Fibroblast of peridontal ligament (primary cell): ENCODE measurements around the gene LASP1.
"Not testable (repeated sequence)": the region's sequence is repeated elsewhere in the genome, so short reads cannot be mapped to it uniquely, and the experiment has no call there.

Experiments
- DNase-seq: peaks from one replicate; pipeline ENCODE4 v3.0.0-alpha.2; 2010; ENCODE audit errors: extremely low read depth

LASP1 gene

DNA sequence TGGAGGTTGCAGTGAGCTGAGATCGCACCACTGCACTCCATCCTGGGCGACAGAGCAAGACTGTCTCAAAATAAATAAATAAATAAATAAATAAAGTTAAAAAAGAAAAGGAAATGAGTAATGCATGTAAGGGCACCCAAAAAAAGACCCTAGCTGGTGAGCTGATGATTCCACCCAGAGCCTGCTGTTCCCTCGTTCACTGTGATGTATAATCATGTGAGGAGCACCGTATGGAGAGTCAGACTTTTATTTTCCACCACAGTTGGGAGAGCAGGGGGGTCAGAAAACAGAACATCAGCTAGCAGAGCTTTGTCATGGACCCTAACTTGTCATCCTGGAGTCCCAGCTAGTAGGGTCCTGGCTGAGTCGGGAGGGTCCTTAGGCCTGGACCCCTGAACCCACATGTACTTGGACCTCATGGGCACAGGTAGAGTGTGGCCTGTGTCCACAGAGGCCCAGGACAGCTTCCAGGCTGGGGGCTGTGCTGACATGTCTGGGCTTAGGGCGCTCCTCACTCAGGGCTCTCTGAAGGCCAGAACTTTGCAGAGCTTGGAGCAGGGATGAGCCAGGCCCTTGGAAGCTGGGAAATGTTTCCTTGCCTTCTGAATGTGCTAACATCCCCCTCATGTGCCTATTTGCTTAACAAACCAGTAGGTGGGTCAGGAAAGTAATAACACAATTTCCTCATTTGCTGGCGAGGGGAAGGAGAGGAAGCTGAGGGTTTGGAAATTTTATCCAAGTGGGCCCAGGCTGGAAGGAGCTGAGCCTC, 36.8 kb downstream of the LASP1 start:
- no peak for DNase-seq

DNA sequence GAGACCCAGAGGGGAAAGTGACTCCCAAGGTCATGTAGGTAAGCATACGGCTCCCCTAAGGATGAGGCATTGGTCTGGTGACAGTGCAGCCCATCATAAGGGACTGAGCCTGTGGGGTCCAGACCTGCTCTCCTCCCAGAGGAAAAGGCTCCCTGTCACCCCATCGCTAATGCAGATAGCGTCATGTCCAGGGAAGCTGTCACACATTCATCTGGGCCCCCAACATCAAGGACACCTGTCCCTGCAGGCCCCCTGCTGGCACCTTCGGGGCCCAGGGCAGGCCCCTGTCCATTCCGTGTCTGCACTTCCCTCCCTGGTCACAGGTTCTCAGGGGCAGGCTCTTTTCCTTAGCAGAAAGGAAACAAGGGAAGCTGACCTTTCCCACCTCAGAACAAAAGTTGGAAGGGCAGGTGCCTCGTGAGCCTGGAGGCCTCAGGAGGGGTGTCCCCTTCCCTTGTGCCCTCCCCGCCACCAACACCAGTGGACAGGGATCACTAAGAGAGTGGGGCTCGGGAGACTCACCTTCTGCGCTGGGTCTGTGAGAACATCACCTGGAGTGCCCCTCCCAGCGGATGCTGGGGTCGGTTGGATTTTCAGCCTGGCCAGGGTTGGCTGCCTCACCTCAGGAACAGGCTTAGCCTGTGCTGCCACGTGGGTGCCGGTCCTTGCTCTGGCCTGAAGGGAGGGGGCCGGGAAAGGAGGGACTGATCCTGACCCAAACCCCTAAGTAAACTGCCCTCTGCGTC, 38.2 kb downstream of the LASP1 start:
- no peak for DNase-seq

DNA sequence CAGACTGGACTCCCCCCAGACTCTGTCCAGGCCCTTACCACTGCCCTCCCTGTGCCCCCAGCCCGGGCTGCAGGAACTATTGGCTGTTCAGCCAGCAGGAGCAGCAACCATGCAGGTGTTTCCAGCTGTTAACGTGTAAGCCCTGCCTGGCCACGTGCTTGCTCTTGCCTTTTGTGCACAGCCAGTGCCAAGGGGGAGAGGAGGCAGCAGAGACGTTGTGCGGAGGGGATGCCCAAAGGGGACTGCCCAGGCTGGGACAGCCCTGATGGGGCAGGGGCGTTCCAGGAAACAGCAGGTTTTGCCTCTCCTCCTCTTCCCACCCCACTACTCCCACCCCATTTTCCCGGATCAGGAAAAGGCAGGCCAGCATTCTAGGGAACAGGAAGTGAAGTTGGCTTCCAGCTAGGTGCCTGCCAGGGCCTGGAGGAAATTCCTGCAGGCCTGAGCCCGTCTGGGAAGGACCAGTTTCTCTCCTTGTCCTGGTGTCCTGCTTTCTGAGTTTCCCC, 38.9 kb downstream of the LASP1 start:
- DNase-seq, result no peak

DNA sequence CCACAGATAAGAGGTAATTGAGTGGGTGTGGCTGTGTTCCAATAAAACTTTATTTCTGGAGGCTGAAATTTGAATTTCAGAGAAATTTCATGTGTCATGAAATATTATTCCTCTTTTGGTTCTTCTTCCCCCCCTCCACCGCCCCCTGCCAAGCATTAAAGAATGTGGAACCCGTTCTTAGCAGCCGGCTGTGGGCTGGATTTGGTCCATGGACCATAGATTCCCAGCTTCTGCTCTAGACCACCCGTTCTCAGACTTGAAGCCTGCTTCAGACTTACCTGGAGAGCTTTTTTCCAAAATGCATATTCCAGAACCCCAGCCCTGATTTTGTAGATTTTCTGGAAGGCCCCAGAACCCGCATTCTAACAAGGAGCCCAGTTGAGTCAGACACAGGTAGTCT, 40.5 kb downstream of the LASP1 start:
- DNase-seq, result no peak

DNA sequence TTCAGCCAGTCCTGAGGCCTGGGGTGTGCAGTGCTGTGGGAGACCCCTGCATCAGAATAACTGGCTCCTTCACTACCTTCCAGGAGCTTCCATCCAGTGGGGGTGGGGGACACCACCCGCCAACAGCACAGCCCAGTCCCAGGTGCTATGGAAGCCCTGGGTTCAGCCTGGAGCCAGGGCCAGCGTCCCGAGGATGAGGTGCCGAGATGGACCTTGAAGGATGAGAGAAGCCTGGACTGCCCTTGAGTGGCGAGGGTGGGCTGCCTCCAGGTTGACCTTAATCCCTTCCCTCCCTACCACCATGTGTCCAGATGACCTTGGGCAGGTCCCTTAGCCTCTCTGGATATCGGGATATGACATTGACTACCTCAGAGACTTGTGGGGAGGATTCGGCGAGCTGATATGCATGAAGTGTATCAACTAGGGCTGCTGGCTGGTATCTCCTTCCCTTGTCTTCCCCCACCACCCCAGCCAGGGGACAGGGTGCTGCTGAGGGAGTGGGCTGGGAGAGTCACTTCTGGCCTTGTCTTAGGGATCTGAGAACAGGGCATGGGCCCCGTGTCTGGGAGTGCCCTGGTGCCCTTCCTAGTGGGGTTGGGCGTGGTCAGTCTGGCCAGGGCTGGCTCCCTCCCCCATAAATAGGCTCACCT, 41.3 kb downstream of the LASP1 start:
- DNase-seq, result no peak

DNA sequence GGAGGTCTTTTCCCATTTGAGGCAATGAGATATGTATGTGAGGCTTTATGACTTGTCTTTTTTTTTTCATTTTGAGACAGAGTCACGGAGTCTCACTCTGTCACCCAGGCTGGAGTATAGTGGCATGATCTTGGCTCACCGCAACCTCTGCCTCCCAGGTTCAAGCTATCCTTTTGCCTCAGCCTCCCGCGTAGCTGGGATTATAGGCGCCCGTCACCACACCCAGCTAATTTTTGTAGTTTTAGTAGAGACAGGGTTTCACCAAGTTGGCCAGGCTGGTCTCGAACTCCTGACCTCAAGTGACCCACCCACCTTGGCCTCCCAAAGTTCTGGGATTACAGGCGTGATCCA, 41.8 kb downstream of the LASP1 start:
- not testable (repeated sequence) for DNase-seq

DNA sequence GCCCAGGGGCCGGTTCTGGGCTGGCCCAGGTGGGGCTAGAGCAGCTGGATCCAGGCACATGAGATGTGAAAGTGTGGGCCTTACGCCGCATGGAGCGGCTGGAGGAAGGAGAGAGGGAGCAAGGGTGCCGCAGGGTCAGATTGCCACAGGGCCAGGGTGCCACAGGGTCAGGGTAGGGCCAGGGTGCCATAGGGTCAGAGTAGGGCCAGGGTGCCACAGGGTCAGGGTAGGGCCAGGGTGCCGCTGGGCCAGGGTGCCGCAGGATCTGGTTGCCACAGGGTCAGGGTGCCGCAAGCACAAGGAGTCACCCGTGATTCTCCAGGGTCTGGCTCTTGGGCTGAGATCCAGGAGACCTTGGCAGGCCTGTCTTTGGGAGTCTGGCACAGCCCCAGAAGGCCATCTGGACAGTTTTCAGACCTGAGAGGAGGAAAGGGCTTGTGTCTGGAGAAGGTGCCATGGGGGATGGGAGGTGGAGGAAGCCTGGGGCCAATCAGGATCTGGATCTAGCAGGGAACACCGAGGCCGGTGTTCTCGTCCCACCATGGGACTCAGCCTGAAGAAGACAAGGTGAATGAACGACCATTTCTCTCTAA, 42.5 kb downstream of the LASP1 start:
- DNase-seq, result peak; percentile 21

DNA sequence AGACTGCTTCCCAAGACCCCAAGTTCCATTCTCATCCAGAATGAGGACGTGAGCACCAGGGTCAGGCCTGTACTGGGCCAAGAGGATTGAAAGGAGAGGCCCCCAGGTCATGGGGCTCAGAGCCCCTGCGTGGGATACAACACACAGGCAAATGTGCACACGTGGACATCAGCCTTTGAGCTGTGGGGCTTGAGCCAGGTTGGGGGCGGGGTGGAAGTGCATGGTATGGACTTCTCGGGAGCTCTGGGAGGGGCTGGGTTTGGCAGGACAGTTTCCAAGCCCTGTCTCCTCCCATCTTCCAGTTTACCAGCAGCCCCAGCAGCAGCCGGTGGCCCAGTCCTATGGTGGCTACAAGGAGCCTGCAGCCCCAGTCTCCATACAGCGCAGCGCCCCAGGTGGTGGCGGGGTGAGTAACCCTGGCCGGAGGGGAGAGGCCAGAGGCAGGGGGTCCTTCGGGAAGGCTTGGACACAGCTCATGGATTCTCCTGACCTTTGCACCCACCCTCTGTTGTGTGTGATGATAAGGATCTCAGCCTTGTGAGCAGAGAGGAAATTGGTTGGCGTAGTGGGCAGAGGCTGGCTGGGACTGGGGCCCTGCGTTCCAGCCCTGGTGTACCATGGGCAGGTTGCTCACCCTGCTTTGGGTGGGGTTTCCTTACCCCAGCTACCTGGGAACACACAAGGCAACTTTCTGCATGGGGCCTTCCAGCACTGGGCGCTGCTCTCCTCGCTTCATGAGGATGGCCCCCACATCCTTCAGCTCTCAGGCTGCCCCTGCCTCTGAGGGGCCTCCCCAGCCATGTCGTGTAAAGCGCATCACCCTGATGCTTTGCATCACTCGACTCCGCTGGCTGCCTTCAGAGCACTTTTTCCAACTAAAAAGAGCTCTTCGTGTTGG, 45.1 kb downstream of the LASP1 start:
- DNase-seq, result no peak

DNA sequence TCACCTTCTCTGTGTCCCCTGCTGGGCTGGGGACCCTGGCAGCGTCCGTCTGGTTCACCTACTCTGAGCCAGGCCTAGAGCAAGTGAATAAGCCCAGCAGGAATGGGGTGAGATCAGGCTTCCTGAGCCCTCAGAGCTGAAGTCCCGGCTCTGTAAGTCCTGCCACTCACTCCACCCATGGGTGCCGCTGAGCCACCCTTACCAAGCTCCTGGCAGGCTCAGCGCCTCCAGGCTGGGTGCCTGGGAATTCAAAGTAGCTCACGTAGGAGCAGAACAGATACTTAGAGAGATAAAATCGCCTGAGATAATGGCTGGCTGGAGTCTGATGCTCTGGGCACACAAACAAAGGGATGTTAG, 45.8 kb downstream of the LASP1 start:
- no peak for DNase-seq

DNA sequence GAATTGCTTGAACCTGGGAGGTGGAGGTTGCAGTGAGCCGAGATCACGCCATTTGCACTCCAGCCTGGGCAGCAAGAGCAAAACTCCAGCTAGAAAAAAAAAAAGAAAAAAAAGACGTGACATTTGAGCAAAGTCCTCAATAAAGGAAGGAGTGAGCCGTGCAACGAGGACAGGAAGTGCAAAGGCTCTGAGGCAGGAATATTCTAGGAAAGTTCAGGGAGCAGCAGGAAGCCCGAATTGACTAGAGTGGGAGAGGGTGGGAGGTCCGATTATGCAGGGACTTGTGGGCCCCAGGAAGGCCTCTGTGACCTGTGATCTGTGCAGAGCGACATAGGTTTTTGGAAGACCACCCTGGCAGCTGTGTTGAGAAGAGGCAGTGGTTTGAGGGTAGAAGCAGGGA, 46.9 kb downstream of the LASP1 start:
- no peak for DNase-seq

DNA sequence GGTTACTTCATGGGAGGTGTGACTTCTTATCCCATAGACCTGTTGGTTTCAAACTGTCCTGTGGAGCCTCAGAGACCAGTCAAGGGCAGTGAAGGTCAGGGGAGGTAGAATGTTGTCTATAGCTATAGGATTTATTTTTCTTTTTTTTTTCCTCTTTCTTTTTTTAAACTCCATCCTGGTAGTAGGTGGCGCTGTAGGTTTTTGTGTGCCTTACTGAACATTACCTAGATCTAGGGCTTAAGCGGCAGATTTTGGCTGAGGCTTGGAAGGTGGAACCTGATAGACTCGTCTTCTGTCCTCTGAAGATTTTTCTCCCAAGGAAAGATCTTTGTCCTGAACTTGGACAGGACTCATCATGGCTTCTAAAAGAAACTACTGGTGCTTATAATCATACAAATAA, 47.4 kb downstream of the LASP1 start:
- DNase-seq, result no peak

DNA sequence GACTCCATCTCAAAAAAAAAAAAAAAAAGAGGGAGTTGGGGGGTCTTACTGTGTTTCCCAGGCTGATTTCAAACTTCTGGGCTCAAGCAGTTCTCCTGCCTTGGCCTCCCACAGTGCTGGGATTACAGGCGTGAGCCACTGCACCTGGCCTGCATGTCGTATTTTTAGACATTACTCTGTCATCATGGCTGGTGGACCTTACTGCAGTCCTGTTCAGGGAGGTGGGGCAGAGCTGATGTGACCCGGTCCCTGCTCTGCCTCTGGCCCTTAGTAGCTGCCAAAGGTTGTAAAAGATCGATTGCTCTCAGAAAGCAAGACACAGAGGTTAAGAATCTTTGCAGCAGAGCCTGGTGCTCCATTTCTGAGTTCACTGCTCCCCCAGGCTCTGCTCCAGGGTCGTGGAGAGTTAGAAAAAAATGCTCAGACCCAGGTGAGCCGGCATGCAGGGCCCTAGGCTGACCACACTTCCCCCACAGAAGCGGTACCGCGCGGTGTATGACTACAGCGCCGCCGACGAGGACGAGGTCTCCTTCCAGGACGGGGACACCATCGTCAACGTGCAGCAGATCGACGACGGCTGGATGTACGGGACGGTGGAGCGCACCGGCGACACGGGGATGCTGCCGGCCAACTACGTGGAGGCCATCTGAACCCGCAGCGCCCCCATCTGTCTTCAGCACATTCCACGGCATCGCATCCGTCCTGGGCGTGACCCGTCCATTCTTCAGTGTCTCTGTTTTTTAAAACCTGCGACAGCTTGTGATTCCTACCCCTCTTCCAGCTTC, 48.5 kb downstream of the LASP1 start:
- DNase-seq, result no peak

DNA sequence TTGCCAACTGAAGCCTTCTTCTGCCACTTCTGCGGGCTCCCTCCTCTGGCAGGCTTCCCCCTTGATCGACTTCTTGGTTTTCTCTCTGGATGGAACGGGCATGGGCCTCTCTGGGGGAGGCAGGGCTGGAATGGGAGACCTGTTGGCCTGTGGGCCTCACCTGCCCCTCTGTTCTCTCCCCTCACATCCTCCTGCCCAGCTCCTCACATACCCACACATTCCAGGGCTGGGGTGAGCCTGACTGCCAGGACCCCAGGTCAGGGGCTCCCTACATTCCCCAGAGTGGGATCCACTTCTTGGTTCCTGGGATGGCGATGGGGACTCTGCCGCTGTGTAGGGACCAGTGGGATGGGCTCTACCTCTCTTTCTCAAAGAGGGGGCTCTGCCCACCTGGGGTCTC, 49.1 kb downstream of the LASP1 start:
- no peak for DNase-seq

DNA sequence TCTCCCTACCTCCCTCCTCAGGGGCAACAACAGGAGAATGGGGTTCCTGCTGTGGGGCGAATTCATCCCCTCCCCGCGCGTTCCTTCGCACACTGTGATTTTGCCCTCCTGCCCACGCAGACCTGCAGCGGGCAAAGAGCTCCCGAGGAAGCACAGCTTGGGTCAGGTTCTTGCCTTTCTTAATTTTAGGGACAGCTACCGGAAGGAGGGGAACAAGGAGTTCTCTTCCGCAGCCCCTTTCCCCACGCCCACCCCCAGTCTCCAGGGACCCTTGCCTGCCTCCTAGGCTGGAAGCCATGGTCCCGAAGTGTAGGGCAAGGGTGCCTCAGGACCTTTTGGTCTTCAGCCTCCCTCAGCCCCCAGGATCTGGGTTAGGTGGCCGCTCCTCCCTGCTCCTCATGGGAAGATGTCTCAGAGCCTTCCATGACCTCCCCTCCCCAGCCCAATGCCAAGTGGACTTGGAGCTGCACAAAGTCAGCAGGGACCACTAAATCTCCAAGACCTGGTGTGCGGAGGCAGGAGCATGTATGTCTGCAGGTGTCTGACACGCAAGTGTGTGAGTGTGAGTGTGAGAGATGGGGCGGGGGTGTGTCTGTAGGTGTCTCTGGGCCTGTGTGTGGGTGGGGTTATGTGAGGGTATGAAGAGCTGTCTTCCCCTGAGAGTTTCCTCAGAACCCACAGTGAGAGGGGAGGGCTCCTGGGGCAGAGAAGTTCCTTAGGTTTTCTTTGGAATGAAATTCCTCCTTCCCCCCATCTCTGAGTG, 49.6 kb downstream of the LASP1 start:
- DNase-seq, result no peak

DNA sequence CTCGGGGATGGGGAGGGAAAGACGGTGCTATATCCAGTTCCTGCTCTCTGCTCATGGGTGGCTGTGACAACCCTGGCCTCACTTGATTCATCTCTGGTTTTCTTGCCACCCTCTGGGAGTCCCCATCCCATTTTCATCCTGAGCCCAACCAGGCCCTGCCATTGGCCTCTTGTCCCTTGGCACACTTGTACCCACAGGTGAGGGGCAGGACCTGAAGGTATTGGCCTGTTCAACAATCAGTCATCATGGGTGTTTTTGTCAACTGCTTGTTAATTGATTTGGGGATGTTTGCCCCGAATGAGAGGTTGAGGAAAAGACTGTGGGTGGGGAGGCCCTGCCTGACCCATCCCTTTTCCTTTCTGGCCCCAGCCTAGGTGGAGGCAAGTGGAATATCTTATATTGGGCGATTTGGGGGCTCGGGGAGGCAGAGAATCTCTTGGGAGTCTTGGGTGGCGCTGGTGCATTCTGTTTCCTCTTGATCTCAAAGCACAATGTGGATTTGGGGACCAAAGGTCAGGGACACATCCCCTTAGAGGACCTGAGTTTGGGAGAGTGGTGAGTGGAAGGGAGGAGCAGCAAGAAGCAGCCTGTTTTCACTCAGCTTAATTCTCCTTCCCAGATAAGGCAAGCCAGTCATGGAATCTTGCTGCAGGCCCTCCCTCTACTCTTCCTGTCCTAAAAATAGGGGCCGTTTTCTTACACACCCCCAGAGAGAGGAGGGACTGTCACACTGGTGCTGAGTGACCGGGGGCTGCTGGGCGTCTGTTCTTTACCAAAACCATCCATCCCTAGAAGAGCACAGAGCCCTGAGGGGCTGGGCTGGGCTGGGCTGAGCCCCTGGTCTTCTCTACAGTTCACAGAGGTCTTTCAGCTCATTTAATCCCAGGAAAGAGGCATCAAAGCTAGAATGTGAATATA, 50.8 kb downstream of the LASP1 start:
- no peak for DNase-seq

DNA sequence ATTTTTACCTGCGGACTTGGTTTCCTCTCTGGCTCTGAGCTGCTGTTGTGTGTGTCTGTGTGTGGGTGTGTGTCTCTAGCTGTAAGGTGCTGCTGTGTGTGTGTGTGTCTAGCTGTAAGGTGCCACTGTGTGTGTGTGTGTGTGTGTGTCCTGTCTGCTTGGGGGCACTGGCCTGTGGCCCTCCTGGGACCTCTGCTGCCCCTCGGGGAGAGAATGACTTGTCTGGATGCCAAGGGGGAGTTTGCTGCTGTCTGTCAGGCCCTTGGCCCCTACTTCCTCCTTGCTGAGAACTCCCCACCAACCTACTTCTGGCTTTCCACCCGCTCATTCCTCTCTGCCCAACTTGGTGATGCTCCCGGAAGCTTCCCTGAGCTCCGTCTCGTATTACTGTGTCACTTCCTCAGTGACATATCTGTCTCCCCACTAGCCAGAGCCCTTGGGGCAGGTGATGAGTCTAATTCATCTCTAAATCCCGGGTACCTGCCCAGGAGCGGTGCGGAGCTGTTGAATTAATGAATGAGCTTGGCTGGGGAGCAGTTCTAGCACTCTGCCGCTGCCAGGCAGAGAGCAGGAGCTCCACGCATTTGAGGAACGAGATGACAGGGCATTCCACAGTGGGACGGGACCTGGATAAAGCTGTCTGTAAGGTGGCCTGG, 52.0 kb downstream of the LASP1 start:
- DNase-seq, result no peak

DNA sequence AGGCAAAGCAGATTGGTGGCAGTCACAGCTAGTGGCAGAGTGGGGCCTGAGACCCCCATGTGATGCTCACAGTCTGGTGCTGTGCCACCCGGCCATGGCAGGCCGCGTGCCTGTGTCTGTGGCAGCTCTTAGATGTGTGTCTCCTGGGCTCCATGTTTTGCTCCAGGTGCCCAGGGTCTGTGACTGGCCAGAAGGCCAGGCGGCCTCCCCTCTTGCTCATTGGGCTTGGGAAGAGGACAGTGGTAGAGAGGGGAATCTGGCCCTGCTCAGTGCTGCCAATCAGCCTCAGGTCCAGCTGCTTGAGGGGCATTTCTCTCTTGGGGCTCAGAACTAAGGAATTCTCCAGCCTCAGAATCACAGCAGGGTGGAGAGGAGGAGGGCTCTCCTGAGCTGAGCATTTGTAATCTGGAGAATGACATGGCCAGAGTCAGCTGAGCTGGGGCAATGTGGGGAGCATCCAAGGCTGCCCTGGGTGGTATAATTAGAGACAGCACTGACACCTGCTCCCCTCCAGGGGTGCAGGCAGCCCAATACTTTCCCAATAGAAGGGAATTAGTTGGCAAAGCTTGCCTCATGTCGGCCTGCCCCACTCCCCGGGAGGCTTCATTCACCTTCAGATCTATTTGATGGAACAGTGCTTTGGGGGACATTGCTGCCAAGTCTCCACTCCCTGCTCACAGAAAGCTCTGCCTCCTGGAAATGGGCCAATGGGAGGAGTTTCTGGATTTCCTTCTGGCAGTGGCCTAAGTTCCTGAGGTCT, 52.9 kb downstream of the LASP1 start:
- DNase-seq, result peak; percentile 80
